Measurements from ENCODE around the gene LRFN5. TPM values are rescaled to one million over a fixed set of nuclear protein-coding genes. Genes with fewer than 3 reads are reported as not detected.

LRFN5 gene
- total RNA-seq, 1 experiment from 2014 or later, result 15.8 TPM

GRCh38 chr14:41641690-41642089 lies 35.0 kb downstream of the LRFN5 start (continued):
- TF ChIP-seq CDX4 (CRISPR knock-in tag; IDR thresholded peaks at IDR 0.05; ENCODE audit: borderline replicate concordance) (no peak), ZNF232 (CRISPR knock-in tag; IDR thresholded peaks at IDR 0.05) (no peak), E2F4 (CRISPR knock-in tag; IDR thresholded peaks at IDR 0.05; ENCODE audit: borderline replicate concordance, low read depth) (no peak), MAX (CRISPR knock-in tag; IDR thresholded peaks at IDR 0.05) (no peak), GABPB1 (CRISPR knock-in tag; IDR thresholded peaks at IDR 0.05) (no peak), USF1 (CRISPR knock-in tag; IDR thresholded peaks at IDR 0.05) (no peak), ATF1 (CRISPR knock-in tag; IDR thresholded peaks at IDR 0.05) (no peak)

- POLR2A ChIA-PET, result no interaction called here
- no peak for TF ChIP-seq E2F1 (CRISPR knock-in tag; IDR thresholded peaks at IDR 0.05)
- peak; percentile 89 for TF ChIP-seq PRDM15 (CRISPR knock-in tag; IDR thresholded peaks at IDR 0.05)
- no peak for TF ChIP-seq CREM (CRISPR knock-in tag; IDR thresholded peaks at IDR 0.05)
- TF ChIP-seq NFE2L1 (CRISPR knock-in tag; IDR thresholded peaks at IDR 0.05), result no peak
Observed at GRCh38 chr14:41642367-41642766, 35.7 kb downstream of the LRFN5 start.

GRCh38 chr14:41642789-41643188 lies 36.1 kb downstream of the LRFN5 start:
- no peak overlapping the region for H3K4me3 Mint-ChIP-seq
- no peak for DNase-seq (ENCODE audit: low spot score)
- ATAC-seq, result no peak
- H3K9me3 Mint-ChIP-seq, result no peaks in the 10 kb centered on the region
- peaks cover 22% of the 10 kb centered on the region for H3K4me1 Mint-ChIP-seq
- POLR2A ChIA-PET, result no interaction called here
- CTCF ChIA-PET, result no interaction called here
- H3K27me3 Mint-ChIP-seq (ENCODE audit: low read depth), result no peaks in the 10 kb centered on the region
- peak overlapping the region; percentile 7; the same call in 1 of the 2 replicates for H3K27ac Mint-ChIP-seq
- H3K36me3 Mint-ChIP-seq, result no peaks in the 10 kb centered on the region
- TF ChIP-seq MXD4 (CRISPR knock-in tag; IDR thresholded peaks at IDR 0.05; ENCODE audit: borderline replicate concordance) (no peak), HMGXB4 (CRISPR knock-in tag; IDR thresholded peaks at IDR 0.05) (no peak), NR3C1 (CRISPR knock-in tag; conservative IDR thresholded peaks at IDR 0.05; ENCODE audit: low read depth) (no peak), ZNF512 (CRISPR knock-in tag; IDR thresholded peaks at IDR 0.05; ENCODE audit: borderline replicate concordance) (no peak), GTF2I (CRISPR knock-in tag; conservative IDR thresholded peaks at IDR 0.05) (no peak), CREM (CRISPR knock-in tag; IDR thresholded peaks at IDR 0.05) (no peak), IRF2 (CRISPR knock-in tag; IDR thresholded peaks at IDR 0.05; ENCODE audit: borderline replicate concordance, low read depth) (no peak), RORB (CRISPR knock-in tag; IDR thresholded peaks at IDR 0.05) (no peak), MAX (CRISPR knock-in tag; IDR thresholded peaks at IDR 0.05) (no peak)

More at GRCh38 chr14:41642367-41642766, 35.7 kb downstream of the LRFN5 start:
- CTCF ChIA-PET, result no interaction called here
- Mint-ChIP-seq H3K36me3 (no peaks in the 10 kb centered on the region), H3K4me3 (no peak overlapping the region), H3K4me1 (peaks cover 22% of the 10 kb centered on the region), H3K27ac (peak overlapping the region; percentile 7; the same call in 1 of the 2 replicates), H3K27me3 (ENCODE audit: low read depth) (no peaks in the 10 kb centered on the region), H3K9me3 (no peaks in the 10 kb centered on the region)
- DNase-seq (ENCODE audit: low spot score) (no peak), ATAC-seq (peak; percentile 70)
